Measurements from ENCODE around the gene A2M.

Gene A2M

GRCh38 chr12:9132008-9132535, 16.4 kb upstream of the A2M start:
- no peak for DNase-seq
- no peak for TF ChIP-seq POLR2A (IDR thresholded peaks at IDR 0.05; ENCODE audit: low read length)
- no peak for TF ChIP-seq GATA1 (IDR thresholded peaks at IDR 0.05; ENCODE audit: low read depth, low read length)

- no peak for TF ChIP-seq GATA1 (IDR thresholded peaks at IDR 0.05; ENCODE audit: low read depth, low read length)
- TF ChIP-seq POLR2A (IDR thresholded peaks at IDR 0.05; ENCODE audit: low read length), result no peak
- no peak for DNase-seq
Measured at GRCh38 chr12:9130244-9130643, 14.5 kb upstream of the A2M start.

- no peak for TF ChIP-seq POLR2A (IDR thresholded peaks at IDR 0.05; ENCODE audit: low read length)
- TF ChIP-seq GATA1 (IDR thresholded peaks at IDR 0.05; ENCODE audit: low read depth, low read length), result no peak
- no peak for DNase-seq
Measured at GRCh38 chr12:9127936-9128663, 12.4 kb upstream of the A2M start.

- no peak for TF ChIP-seq POLR2A (IDR thresholded peaks at IDR 0.05; ENCODE audit: low read length)
- no peak for TF ChIP-seq GATA1 (IDR thresholded peaks at IDR 0.05; ENCODE audit: low read depth, low read length)
- no peak for DNase-seq
Measured at GRCh38 chr12:9127484-9127883, 11.8 kb upstream of the A2M start.

GRCh38 chr12:9124383-9125031, 8.8 kb upstream of the A2M start:
- TF ChIP-seq POLR2A (IDR thresholded peaks at IDR 0.05; ENCODE audit: low read length), result no peak
- no peak for TF ChIP-seq GATA1 (IDR thresholded peaks at IDR 0.05; ENCODE audit: low read depth, low read length)
- no peak for DNase-seq

DNA sequence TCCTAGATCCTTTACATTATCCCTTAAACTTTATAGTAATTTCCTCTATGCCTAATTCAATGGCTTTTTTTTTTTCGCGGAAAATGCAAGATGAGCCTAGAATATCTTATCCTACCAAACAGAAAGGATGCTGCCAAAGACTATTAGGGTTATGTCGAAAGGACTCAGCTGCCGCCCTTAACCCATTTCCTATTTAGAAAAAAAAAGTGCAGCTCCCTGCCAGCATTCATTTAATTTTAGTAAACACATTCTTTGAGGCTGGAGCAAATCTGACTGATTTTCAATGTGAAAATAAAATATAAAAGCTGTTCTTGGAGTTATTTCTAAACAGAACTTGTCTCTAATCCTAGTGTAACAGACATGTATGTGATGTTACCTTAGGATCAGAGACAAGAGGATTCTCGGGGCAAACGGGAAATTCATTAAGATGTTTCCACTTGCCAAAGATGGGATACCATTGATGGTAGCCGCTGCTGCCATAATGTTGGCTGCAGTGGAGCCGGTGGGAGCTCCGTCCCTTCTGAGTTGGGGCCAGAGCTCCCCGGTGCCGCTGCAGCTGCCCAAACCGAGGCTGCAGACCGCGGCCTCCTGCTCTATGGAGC, 8.2 kb upstream of the A2M start:
- no peak for DNase-seq
- TF ChIP-seq POLR2A (IDR thresholded peaks at IDR 0.05; ENCODE audit: low read length), result no peak
- TF ChIP-seq GATA1 (IDR thresholded peaks at IDR 0.05; ENCODE audit: low read depth, low read length), result no peak

GRCh38 chr12:9122091-9122609, 6.4 kb upstream of the A2M start:
- TF ChIP-seq POLR2A (IDR thresholded peaks at IDR 0.05; ENCODE audit: low read length) (no peak), GATA1 (IDR thresholded peaks at IDR 0.05; ENCODE audit: low read depth, low read length) (no peak)
- no peak for DNase-seq

GRCh38 chr12:9120487-9121184, 4.9 kb upstream of the A2M start:
- no peak for TF ChIP-seq GATA1 (IDR thresholded peaks at IDR 0.05; ENCODE audit: low read depth, low read length)
- no peak for TF ChIP-seq POLR2A (IDR thresholded peaks at IDR 0.05; ENCODE audit: low read length)
- no peak for DNase-seq

GRCh38 chr12:9118158-9118557, 2.4 kb upstream of the A2M start:
- no peak for DNase-seq

DNA sequence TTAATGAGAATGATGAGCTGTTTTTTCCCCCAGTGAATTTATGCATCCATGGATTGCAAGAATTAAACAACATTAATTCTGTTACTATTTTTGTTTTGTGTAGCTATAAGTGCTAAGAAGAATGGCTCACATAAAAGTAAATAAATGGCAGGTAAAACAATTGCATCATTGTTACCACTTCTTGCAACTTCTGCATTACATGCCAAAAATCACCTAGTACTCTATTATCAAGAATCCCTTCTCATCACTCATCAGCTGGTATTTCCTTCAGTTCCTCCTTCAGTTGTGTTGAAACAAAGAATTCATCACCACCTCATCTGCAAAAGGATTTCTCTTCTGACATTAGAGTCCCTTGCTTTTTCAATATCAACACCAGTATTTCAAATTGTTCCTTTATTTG, 773 bp downstream of the A2M start:
- no peak for DNase-seq
- TF ChIP-seq POLR2A (IDR thresholded peaks at IDR 0.05; ENCODE audit: low read length), result no peak

More at GRCh38 chr12:9118158-9118557, 2.4 kb upstream of the A2M start:
- TF ChIP-seq GATA1 (IDR thresholded peaks at IDR 0.05; ENCODE audit: low read depth, low read length) (no peak), POLR2A (IDR thresholded peaks at IDR 0.05; ENCODE audit: low read length) (no peak)

GRCh38 chr12:9113987-9114309, 1.8 kb downstream of the A2M start:
- no peak for TF ChIP-seq GATA1 (IDR thresholded peaks at IDR 0.05; ENCODE audit: low read depth, low read length)
- TF ChIP-seq POLR2A (IDR thresholded peaks at IDR 0.05; ENCODE audit: low read length), result no peak
- DNase-seq, result no peak

DNA sequence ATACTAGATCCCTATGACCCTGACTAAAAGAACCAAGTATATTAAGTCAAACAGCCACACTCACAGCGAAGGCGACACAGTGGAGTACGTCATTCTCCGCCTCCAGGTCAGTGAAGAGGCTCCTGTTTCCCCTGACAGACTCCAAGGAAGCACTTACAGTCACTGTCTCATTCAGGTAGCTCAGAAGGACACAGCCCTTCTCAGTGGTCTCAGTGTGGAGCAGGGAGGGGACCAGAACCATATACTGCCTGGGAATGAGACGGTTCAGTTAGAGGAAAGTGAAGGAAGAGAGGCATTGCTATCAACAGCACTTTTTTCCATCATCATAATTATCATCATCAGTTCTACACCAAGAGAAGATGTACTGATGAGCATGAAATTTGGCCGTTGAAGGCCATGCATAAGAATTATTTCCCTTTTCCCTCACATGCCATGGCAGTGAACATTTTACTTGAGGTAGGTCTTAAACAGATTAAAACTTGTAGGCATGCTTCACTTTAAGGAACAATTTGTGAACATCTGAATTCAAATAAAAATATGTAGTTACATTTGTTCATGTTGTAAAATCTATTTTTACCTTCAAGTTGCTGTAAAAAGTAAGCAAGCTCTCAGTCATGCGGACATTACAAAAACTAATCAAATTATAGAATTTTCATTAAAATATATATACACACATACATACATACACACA, 2.3 kb downstream of the A2M start:
- TF ChIP-seq POLR2A (IDR thresholded peaks at IDR 0.05; ENCODE audit: low read length) (no peak), GATA1 (IDR thresholded peaks at IDR 0.05; ENCODE audit: low read depth, low read length) (no peak)
- DNase-seq, result no peak

GRCh38 chr12:9112076-9112853, 3.5 kb downstream of the A2M start:
- TF ChIP-seq POLR2A (IDR thresholded peaks at IDR 0.05; ENCODE audit: low read length) (no peak), GATA1 (IDR thresholded peaks at IDR 0.05; ENCODE audit: low read depth, low read length) (no peak)
- no peak for DNase-seq
